Neural progenitor cell (in vitro differentiated cells): ENCODE results near the gene GNG12.

ENCODE experiments used
- EZH2 ChIP-seq: fragments of 200-600 bp; sonication (generic); IDR thresholded peaks from 2 replicates; pipeline ENCODE4 v1.6.1; 2017; ENCODE audit warnings: antibody characterized with exemption, mild to moderate bottlenecking, moderate library complexity
- TF ChIP-seq, protein P1 (sequence below): fragments of 200-600 bp; sonication (generic); IDR thresholded peaks from 2 replicates; pipeline ENCODE4 v1.5.1; 2017; ENCODE audit warnings: antibody characterized with exemption, mild to moderate bottlenecking

DNA sequence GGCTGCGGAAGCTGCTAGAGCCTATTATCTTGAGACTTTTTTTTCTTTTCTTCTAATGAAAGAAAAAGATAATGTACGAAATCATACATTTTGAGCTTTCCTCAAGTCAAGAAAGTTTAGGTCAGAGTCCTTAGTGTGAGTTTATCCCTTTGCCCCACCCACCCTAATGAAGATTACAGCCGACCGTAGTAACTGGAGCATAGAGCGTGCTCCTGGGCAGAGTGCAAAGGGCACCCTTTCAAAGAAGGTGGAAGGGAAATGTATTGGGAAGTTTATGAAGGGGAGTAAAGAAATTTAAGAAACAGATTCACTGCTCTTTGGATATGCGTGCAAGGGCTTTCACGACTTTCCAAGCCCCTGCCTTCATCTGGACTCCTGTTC lies 17.2 kb downstream of the GNG12 start:
- TF ChIP-seq EZH2, result no peak
- TF ChIP-seq, protein P1, sequence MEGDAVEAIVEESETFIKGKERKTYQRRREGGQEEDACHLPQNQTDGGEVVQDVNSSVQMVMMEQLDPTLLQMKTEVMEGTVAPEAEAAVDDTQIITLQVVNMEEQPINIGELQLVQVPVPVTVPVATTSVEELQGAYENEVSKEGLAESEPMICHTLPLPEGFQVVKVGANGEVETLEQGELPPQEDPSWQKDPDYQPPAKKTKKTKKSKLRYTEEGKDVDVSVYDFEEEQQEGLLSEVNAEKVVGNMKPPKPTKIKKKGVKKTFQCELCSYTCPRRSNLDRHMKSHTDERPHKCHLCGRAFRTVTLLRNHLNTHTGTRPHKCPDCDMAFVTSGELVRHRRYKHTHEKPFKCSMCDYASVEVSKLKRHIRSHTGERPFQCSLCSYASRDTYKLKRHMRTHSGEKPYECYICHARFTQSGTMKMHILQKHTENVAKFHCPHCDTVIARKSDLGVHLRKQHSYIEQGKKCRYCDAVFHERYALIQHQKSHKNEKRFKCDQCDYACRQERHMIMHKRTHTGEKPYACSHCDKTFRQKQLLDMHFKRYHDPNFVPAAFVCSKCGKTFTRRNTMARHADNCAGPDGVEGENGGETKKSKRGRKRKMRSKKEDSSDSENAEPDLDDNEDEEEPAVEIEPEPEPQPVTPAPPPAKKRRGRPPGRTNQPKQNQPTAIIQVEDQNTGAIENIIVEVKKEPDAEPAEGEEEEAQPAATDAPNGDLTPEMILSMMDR, result no peak
